Renal cortex interstitium (tissue), 11 donors: ENCODE data around the gene SNRPD2. TPM values are rescaled to one million over a fixed set of nuclear protein-coding genes. Genes with fewer than 3 reads are reported as not detected.
A peak's percentile ranks its signal among the peaks of the same experiment; 100 is the strongest.
"Not testable (repeated sequence)": the region's sequence is repeated elsewhere in the genome, so short reads cannot be mapped to it uniquely, and the experiment has no call there.

Source experiments
- DNase-seq, 11 donors: peaks; one replicate each; pipeline ENCODE4 v3.0.0-alpha.2; 2013; ENCODE audit warnings: low read depth in 9 of 11, low spot score in 4 of 11; ENCODE audit errors: extremely low read depth in 1 of 11
- polyA plus RNA-seq, 3 donors: library from polyadenylated mRNA; unstranded; fragments of 120-200 nt; gene quantifications; one replicate each; pipeline ENCODE4 v1.2.1, GENCODE V29; 2013; ENCODE audit not compliant: insufficient read length in 3 of 3

The SNRPD2 gene
- polyA plus RNA-seq, 3 donors, result 310 to 350 (median 317) TPM

DNA sequence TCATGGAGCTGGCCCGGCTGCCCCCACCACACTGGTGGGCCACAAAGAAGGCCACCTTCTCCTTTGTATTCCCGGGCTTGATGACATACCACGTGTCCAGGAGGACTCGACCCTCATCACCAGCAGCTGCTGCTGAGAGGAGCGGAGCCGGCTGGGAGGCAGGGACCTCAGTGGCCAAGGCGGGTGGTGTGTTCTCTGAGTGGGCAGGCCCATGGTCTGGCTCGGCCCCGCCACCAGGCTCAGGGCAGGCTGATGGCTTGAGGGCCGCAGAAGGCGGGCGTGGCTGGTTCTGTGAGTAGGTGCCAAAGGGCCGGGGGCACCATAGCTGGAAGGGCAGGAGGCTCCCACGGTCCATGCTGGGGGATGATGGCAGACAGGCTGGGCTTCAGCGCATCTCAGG lies 21.4 kb upstream of the SNRPD2 start:
- DNase-seq, result no peak

DNA sequence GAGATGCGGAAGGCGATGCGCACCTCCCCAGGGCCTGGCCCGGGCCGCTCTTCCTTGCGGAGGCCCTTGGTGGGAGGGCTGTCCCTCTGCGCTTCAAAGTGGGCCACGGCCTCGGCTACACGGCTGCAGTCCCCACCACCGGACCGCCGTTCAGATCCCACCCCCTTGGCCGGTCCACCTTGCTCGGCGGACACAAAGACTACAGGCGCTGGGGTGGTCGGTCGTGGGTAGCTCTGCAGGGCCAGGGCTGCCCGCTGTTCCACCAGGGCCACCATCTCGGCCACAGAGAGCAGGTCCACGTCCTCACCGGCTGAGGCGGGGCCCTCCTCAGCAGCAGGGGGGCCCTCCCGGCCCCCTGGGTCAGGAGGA lies 20.9 kb upstream of the SNRPD2 start:
- no peak for DNase-seq

DNA sequence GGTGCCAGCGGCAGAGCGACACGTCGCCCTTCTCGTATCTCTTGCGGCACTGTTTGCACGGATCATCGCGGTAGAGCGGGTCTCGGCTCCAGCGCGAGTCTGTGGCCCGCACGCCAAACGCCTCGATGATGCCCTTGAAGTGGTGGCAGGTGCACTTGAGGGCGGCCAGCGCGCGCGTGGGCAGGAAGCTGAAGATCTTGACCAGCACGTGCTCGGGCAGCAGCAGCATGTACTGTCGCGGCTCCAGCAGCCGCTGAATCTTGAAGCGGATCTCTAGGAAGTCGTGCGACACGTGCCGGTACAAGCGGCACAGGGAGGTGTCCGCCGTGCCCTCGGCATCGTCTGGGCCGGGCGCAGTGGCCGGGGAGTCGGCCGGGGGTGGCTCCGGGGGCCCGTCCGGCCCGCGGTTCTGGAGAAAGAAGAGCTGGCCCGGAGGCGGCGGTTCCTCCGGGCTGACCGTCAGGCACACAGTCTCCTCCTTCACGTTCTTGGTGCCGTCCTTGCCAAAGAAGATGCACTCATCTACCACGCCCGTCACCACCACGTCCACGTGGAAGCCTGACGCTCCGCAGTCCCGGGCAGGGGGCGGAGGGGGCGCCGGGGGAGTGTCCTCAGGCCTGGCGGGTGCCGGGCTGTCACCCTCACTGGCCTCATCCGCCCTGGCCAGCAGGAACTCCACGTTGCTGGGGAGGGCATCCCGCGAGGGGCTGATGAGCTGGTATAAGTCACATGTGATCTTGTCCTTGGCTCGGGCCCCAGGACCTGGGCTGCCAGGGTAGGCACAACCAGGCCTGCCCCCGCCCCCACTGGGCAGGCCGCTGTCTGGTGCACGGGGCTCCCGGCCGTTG lies 20.3 kb upstream of the SNRPD2 start:
- DNase-seq, result no peak

DNA sequence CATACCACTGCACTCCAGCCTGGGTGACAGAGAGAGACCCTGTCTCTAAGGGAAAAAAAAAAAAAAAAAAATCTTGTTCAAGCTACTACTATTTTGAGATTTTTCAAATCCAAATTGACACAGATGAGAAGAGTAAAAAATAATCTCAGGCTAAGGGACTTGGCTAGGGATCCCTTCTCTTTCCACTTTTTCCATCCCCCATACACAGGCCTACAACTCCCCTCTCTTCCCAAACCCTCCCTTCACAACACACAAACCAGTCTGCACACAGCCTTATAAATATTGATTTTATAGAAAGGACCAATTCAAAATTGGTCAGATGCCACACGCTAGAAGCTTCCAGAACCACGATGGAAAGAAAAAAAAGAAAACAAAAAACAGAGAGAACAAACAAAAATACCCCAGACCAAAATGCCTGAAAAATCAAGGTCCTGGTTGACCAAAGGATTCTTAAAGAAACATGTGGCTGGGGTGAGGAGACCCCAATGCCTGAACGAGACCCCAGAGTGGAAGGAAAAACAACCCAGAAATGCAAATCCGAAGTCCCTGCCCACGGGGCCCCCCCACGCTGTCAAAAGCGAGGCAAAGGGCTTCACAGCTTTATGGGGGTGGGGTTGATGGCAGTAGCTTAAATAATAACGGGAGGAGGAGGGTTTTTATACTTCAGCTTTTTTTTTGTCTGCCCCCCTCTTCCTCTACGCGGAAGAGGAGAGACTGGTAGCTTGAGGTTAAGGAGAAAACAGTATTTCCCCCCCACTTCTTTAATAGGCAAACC lies 18.8 kb upstream of the SNRPD2 start:
- DNase-seq, result no peak

DNA sequence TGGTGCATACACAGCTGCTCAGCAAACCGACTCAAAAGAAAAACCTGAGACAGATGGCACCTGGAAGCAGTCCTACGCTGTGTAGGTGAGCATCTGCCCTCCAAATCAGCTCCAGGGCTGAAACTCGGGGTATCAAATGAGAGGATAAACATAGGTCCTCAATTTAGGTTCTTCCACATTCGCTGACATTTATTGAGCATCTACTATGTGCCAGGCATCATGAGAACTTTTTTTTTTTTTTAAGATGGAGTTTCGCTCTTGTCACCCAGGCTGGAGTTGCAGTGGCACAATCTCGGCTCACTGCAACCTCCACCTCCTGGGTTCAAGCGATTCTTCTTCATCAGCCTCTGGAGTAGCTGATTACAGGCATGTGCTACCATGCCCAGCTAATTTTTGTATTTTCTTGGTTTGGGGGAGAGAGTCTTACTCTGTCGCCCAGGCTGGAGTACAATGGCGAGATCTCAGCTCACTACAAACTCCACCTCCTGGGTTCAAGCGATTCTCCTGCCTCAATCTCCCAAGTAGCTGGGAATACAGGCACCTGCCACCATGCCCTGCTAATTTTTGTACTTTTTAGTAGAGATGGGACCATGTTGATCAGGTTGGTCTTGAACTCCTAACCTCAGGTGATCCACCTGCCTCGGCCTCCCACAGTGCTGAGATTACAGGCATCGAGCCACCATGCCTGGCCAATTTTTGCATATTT lies 14.1 kb upstream of the SNRPD2 start:
- no peak for DNase-seq

DNA sequence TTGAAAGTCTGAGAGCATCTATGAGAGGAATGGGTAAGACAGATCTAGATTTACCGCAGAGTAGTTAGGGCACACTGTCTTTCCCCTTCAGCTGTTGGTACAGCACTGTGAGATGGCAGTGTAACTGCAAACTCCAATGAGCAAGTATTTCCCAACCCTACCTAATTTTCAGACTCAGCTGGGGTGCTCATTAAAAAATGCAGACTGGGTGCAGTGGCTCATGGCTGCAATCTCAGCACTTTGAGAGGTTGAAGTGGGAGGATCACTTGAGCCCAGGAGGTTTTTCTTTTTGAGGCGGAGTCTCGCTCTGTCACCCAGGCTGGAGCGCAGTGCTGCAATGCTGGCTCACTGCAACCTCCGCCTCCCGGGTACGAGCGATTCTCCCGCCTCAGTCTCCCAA lies 13.4 kb upstream of the SNRPD2 start:
- DNase-seq, result no peak

DNA sequence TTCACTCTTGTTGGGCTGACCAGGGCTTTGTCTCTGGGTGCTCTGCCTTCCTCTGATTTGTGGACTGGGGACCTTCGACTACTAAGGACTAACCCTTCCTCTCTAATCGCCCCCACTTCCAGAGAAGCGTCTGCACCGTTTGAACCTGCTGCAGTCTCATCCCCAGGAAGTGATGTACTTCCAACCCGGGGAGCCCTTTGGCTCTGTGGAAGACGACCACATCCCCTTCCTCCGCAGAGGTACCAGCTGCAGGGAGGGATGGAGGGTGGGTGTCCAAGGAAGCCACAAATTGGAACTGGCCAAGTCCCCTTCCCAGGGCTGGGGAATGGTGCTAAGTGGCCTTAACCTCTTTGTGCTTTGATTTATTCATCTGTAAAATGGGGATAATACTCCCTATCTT lies 9.9 kb upstream of the SNRPD2 start:
- DNase-seq, result no peak

DNA sequence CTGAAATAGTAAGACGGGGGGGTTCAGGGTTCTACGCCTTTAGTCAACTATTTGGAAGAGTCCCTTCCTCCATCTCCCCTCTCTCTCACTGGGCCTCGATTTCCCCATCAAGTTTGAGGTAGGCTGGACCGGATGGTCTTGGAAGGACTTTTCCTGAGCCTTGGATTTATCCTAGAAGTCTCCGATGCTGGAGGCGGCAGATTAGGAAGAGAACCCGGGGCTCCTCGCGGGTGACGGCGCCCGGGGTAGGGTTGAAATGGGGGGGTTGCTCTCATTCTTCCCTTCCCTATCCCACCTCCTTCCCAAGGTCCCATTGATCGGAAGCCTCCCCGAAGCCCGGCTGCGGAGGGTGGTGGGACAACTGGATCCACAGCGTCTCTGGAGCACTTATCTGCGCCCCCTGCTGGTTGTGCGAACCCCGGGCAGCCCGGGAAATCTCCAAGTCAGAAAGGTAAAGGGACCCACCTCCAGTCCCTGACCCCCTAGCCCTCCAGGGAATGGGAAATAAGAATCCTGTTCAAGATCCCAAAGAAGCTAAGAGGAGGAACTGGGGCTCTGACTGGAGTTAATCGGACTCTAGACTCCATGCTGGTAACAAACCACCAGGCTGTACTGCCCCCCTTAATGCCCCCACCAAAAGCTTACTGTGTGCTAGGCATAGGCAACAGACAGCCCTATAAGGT lies 1.5 kb upstream of the SNRPD2 start:
- DNase-seq, result peak in 4 of 11 donors; percentile 53 to 71 (median 60)

DNA sequence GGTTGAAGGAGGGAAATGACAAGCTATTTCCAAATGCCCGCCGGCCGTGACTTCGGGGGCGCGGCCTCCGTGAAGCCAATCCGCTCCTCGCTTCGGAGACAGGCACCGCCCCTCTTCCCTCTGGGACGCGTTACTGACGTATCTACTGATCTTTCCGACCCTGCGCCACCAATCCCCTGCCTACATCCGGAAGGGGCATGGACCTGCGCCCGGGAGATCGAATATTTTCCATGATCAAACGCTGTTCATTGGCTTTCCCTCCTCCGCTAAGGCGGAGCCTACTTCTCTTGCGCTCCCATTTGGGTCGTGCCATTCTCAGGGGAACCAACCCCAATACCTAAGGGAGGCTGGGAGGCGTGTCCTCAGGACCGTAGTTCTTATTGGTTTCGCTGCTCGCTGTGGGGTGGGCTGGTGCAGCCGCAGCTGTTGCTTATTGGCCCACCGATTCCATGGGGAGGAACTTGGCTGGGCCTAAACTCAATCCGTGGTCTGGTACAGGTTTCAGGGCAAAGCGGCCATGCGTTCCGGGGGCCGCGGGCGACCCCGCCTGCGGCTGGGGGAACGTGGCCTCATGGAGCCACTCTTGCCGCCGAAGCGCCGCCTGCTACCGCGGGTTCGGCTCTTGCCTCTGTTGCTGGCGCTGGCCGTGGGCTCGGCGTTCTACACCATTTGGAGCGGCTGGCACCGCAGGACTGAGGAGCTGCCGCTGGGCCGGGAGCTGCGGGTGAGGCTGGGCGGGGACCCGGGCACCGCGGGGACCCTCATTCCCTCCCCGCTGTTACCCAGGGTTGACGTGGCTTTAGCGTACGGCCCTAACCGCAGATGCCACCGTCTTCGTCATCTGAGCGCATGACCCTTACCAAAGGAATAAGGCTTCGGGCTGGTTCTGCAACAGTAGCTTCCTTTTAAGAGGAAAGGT lies 693 bp upstream of the SNRPD2 start, which contains the start of gene QPCTL:
QPCTL (plus strand) TSS at position 480 of the 919 bp plus-strand sequence; CDS start at position 518, 38 bp downstream.
- DNase-seq, result peak; percentile 93 to 98 (median 97)

DNA sequence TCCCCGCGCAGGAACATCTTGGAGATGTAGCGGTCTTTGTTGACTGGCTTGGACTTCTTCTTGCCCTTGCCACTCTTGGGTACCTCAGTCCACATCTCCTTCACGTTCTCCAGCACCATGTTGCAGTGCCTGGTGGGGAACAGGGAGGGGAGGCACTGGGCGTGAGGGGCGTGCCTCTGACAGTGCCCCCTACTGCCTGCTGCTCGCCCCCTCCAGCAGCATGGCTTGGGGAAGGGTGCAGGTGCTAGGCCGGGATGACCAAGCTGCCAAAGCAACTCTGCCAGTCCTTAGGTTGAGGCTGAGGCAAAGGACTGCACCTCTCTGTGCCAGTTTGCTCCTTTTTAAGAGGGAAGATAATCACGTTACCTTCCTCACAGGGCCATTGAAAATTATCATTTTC lies 4.2 kb downstream of the SNRPD2 start:
- no peak for DNase-seq

DNA sequence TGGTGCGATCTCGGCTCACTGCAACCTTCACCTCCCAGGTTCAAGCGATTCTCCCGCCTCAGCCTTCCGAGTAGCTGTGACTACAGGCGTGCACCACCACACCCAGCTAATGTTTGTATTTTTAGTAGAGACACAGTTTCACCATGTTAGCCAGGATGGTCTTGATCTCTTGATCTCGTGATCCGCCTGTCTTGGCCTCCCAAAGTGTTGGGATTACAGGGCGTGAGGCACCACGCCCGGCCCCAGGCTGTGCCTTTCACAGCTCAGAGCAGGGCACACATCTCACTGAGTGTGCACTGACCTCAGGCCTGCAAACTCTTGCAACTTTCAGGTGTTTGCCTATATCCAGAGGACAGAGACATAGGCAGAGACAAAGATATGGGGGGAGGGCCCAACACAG lies 6.7 kb downstream of the SNRPD2 start:
- not testable (repeated sequence) for DNase-seq

DNA sequence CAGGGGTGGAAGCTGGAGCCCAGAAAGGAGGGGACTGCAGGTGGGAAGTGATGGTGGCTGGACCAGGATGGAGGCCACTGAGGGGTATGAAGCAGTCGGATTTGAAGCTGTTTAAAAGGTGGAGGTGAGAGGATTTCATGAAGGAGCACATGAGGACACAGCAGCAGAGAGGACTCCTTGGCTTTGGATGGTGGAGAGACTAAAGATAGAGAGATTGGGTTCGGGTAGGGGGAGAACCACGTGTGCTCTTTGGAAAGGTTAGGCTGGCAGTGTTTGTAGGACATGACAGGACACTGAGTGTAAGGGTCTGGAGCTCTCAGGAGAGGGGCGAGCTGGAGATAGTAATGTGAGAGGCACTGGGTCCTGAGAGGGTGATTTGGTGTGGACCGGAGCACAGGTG lies 8.8 kb downstream of the SNRPD2 start:
- DNase-seq, result no peak

DNA sequence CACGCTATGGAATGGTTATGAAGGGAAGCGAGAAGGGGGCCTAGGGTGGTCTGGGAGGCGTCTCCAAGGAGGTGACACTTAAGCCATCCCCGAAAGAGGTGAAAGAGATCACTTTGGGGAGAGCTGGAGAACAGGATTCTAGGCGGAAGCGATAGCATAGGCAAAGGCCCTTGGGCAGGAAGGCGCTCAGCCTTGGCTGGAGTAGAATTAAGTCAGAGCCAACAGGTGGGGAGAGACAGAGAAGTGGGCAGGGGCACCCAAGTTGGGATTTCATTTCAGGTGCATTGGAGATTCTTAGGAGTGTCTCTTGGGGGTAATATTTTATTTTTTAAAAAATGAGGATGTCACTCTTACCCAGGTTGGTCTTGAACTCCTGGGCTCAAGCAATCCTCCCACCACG lies 9.6 kb downstream of the SNRPD2 start:
- no peak for DNase-seq

DNA sequence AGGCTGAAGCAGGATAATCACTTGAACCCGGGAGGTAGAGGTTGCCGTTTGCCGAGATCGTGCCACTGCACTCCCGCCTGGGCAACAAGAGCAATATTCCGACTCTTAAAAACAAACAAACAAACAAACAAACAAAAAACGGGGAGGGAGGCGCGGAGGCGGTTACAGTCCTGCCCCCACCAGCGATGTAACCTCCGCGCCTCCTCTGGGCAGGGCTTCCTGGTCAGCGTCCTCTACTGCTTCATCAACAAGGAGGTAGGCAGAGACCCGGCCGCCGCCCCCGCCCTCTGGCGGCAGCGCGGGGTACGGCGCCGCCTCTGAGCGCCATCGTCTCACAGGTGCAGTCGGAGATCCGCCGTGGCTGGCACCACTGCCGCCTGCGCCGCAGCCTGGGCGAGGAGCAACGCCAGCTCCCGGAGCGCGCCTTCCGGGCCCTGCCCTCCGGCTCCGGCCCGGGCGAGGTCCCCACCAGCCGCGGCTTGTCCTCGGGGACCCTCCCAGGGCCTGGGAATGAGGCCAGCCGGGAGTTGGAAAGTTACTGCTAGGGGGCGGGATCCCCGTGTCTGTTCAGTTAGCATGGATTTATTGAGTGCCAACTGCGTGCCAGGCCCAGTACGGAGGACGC lies 10.2 kb downstream of the SNRPD2 start:
- DNase-seq, result peak in 6 of 11 donors; percentile 38 to 70 (median 63)

DNA sequence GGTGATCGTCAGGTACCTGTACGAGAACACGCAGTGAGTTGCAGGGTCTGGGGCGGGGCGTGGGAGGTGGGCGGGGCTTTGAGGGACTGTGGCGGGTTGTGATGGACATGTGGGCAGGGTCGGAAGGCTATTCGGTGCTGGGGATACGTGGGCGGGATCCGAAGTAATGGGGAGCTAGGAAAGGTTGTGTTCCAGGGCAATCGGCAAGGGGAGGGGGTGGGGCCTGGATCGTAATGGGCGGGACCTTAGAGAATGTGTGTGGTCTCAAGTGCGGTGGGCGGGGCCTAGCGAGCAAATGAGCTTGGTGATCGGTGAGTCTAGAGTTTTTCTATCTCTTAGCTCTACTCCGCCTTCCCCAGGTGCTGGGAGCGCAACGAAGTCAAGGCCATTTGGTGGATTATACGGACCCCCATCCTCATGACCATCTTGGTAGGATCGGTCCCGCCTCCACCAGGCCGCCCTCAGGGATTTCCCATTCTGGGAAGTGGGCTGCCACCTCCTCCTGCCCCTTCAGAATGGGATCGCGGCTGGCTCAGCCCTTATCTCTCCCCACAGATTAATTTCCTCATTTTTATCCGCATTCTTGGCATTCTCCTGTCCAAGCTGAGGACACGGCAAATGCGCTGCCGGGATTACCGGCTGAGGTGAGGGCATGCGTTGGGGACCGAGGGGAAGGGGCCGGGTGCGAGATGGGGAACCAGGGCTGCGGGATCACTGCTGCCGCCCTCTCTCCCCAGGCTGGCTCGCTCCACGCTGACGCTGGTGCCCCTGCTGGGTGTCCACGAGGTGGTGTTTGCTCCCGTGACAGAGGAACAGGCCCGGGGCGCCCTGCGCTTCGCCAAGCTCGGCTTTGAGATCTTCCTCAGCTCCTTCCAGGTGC lies 14.2 kb downstream of the SNRPD2 start:
- peak in 7 of 11 donors; percentile 66 to 83 (median 73) for DNase-seq

DNA sequence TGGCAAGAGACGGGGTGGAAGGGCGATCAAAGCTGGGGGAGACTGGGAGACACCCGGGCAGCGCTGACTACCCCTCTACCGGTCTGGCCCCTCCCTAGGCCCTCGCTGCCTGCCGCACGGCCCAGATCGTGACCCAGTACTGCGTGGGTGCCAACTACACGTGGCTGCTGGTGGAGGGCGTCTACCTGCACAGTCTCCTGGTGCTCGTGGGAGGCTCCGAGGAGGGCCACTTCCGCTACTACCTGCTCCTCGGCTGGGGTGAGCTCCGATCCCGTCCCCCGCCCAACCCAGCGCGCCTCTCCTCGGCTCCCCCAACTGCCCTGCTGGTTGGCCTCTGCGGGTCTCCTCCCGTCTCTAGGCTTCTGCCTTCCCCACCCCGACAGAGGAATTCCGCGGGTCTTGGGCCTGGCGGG lies 14.9 kb downstream of the SNRPD2 start:
- DNase-seq, result no peak

DNA sequence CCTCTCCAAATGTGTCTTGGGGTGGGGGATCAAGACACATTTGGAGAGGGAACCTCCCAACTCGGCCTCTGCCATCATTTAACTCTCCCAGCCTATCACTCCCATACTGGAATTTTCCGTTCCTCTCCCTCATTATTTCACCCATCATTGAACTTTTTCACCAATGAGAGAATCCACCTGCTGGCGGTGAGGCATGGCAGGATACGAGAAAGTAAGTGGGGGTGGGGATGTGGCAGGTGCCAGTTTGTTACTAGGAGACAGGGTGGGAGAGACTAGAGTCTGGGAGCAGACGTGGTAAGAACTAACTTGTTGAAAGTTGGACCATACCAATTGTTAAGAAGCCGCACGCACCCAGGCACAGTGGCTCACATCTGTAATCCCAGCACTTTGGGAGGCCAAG lies 16.8 kb downstream of the SNRPD2 start:
- DNase-seq, result peak in 1 of 11 donors; percentile 23
